ENCODE results near the gene SYNJ2.

The SYNJ2 gene

GRCh38 chr6:158077676-158078075 lies 96.0 kb downstream of the SYNJ2 start:
- DNase-seq (ENCODE audit: low read depth): no peak

GRCh38 chr6:158078320-158078719 lies 96.7 kb downstream of the SYNJ2 start:
- no peak for DNase-seq (ENCODE audit: low read depth)

GRCh38 chr6:158080849-158081656 lies 99.4 kb downstream of the SYNJ2 start:
- no peak for DNase-seq (ENCODE audit: low read depth)

- DNase-seq (ENCODE audit: low read depth): no peak
Observed at GRCh38 chr6:158081657-158081935, 99.9 kb downstream of the SYNJ2 start.

- DNase-seq (ENCODE audit: low read depth): no peak
Observed at GRCh38 chr6:158083455-158084325, 102.0 kb downstream of the SYNJ2 start.

- no peak for DNase-seq (ENCODE audit: low read depth)
Observed at GRCh38 chr6:158085261-158086053, 103.8 kb downstream of the SYNJ2 start.

GRCh38 chr6:158086054-158086503 lies 104.4 kb downstream of the SYNJ2 start:
- no peak for DNase-seq (ENCODE audit: low read depth)

GRCh38 chr6:158086504-158087223 lies 105.0 kb downstream of the SYNJ2 start:
- no peak for DNase-seq (ENCODE audit: low read depth)

GRCh38 chr6:158087224-158087867 lies 105.7 kb downstream of the SYNJ2 start:
- no peak for DNase-seq (ENCODE audit: low read depth)

- DNase-seq (ENCODE audit: low read depth): no peak
Observed at GRCh38 chr6:158092806-158093205, 111.1 kb downstream of the SYNJ2 start.

GRCh38 chr6:158095031-158095430 lies 113.4 kb downstream of the SYNJ2 start:
- no peak for DNase-seq (ENCODE audit: low read depth)

- DNase-seq (ENCODE audit: low read depth): no peak
Observed at GRCh38 chr6:158095671-158096070, 114.0 kb downstream of the SYNJ2 start.

GRCh38 chr6:158103228-158103627 lies 121.6 kb downstream of the SYNJ2 start:
- no peak for DNase-seq (ENCODE audit: low read depth)

GRCh38 chr6:158104696-158105095 lies 123.0 kb downstream of the SYNJ2 start:
- DNase-seq (ENCODE audit: low read depth): no peak

- DNase-seq (ENCODE audit: low read depth): no peak
Observed at GRCh38 chr6:158109748-158110147, 128.1 kb downstream of the SYNJ2 start.

GRCh38 chr6:158110986-158111385 lies 129.3 kb downstream of the SYNJ2 start:
- DNase-seq (ENCODE audit: low read depth): no peak

GRCh38 chr6:158111987-158112386 lies 130.3 kb downstream of the SYNJ2 start:
- DNase-seq (ENCODE audit: low read depth): no peak

GRCh38 chr6:158113802-158114201 lies 132.1 kb downstream of the SYNJ2 start:
- DNase-seq (ENCODE audit: low read depth): no peak

- DNase-seq (ENCODE audit: low read depth): no peak
Observed at GRCh38 chr6:158115102-158115501, 133.4 kb downstream of the SYNJ2 start.

- no peak for DNase-seq (ENCODE audit: low read depth)
Observed at GRCh38 chr6:158115508-158115907, 133.8 kb downstream of the SYNJ2 start.

- no peak for DNase-seq (ENCODE audit: low read depth)
Observed at GRCh38 chr6:158118886-158119285, 137.2 kb downstream of the SYNJ2 start.
